Calu3 (cell line): ENCODE results near the gene HEG1. TPM values are rescaled to one million over a fixed set of nuclear protein-coding genes. Genes with fewer than 3 reads are reported as not detected.

Experiments
- BruUV-seq: library from RNA; stranded (reverse); fragments of 400-500 nt; replicated peaks from 2 replicates; lab custom pipeline; 2021; lab: Mats Ljungman, UMichigan
- CTCF ChIA-PET: fragments of 300-600 bp; sonication (Branson Sonifier 250); formaldehyde crosslinking; loops from one replicate; lab custom pipeline; 2022; ENCODE audit warnings: antibody characterized with exemption; lab: Charles Lee
- DNase-seq: peaks from one replicate; pipeline ENCODE4 v3.0.0; 2022
- H3K27ac Mint-ChIP-seq: one replicate; pipeline ENCODE4 v1.8.0; 2022; ENCODE audit warnings: mixed read lengths; ENCODE audit not compliant: unreplicated experiment
- H3K27me3 Mint-ChIP-seq: one replicate; pipeline ENCODE4 v1.8.0; 2022; ENCODE audit warnings: mixed read lengths; ENCODE audit not compliant: unreplicated experiment
- H3K36me3 Mint-ChIP-seq: one replicate; pipeline ENCODE4 v1.8.0; 2022; ENCODE audit warnings: mild to moderate bottlenecking, moderate library complexity, mixed read lengths; ENCODE audit not compliant: insufficient read depth, unreplicated experiment
- H3K4me1 Mint-ChIP-seq: one replicate; pipeline ENCODE4 v1.8.0; 2022; ENCODE audit warnings: mild to moderate bottlenecking, low read depth, mixed read lengths; ENCODE audit not compliant: unreplicated experiment
- H3K4me3 Mint-ChIP-seq: one replicate; pipeline ENCODE4 v1.8.0; 2022; ENCODE audit warnings: mild to moderate bottlenecking, low read depth, moderate library complexity, mixed read lengths; ENCODE audit not compliant: unreplicated experiment
- H3K9me3 Mint-ChIP-seq: one replicate; pipeline ENCODE4 v1.8.0; 2022; ENCODE audit warnings: low read depth, mixed read lengths; ENCODE audit not compliant: unreplicated experiment
- intact Hi-C: fragments of 100-400 bp; cut with micrococcal nuclease; formaldehyde crosslinking; loops from one replicate; pipeline ENCODE4 v1.10.0; 2022; ENCODE audit not compliant: unreplicated experiment
- total RNA-seq: library from RNA; stranded (reverse); gene quantifications from 2 replicates; pipeline ENCODE4 v1.2.3, GENCODE V29; 2022
- TF ChIP-seq, protein P1 (sequence below): fragments of 200-600 bp; IDR thresholded peaks from one replicate; pipeline ENCODE4 v1.8.0; 2022; ENCODE audit warnings: antibody characterized with exemption; ENCODE audit not compliant: unreplicated experiment

HEG1 gene
- total RNA-seq, 1 experiment from 2014 or later: 0.97 TPM

DNA sequence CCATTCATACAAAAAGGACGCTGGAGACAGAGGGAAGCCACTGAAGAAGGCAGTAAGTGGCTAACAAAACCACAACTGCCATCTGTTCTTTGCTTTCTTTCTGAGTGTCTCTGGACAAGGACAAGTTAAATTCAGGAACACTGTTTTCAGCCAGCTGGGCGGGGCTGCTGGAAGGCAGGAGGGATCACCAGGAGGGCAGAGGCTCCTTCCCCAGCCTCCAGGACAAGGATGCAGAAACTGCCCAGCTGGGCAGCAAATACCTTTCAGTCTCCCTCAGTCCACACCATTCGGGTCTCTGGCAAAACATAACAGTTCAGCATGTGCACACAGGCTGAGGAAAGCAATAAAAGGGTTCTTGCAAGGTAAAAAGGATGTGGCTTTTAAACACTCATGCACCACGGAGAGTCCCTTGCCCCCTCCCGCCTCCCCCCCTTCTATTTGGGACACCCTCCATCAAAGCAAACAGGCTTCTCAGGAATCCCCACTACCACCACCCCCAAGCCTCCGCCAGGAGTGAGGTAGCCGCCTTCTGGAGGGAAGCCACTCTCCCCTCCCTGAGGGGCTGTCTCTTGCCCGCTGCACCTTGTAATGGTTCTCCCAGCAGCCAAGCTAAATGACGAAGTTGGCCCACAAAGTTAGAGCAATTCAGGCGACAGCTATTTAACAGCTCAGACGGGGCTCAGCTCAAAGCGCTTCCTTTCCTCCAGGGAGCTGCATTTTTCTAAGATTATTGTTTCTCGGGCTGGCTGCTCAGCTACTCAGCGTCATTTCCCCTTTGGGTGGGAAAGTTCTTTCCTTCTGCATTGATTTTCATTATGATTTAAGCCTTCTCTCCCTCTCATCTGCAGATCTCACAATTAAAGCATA lies 3.8 kb downstream of the HEG1 start:
- BruUV-seq: no TSS peak
- Mint-ChIP-seq H3K36me3 (peaks cover 6% of the 10 kb centered on the region), H3K4me3 (no peak overlapping the region), H3K27ac (no peak overlapping the region), H3K9me3 (no peaks in the 10 kb centered on the region), H3K27me3 (peaks cover 89% of the 10 kb centered on the region), H3K4me1 (peaks cover 10% of the 10 kb centered on the region)
- TF ChIP-seq, protein P1, sequence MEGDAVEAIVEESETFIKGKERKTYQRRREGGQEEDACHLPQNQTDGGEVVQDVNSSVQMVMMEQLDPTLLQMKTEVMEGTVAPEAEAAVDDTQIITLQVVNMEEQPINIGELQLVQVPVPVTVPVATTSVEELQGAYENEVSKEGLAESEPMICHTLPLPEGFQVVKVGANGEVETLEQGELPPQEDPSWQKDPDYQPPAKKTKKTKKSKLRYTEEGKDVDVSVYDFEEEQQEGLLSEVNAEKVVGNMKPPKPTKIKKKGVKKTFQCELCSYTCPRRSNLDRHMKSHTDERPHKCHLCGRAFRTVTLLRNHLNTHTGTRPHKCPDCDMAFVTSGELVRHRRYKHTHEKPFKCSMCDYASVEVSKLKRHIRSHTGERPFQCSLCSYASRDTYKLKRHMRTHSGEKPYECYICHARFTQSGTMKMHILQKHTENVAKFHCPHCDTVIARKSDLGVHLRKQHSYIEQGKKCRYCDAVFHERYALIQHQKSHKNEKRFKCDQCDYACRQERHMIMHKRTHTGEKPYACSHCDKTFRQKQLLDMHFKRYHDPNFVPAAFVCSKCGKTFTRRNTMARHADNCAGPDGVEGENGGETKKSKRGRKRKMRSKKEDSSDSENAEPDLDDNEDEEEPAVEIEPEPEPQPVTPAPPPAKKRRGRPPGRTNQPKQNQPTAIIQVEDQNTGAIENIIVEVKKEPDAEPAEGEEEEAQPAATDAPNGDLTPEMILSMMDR: no peak
- intact Hi-C loops: loop anchor here (10.0 kb wide), 1 partner anchor 127 kb away; no protein-coding TSS in a partner anchor
- DNase-seq: no peak
- CTCF ChIA-PET: interaction anchor here (0.6 kb wide), 1 partner anchor 213 kb away, joined by 4 read pairs; no protein-coding TSS in a partner anchor

DNA sequence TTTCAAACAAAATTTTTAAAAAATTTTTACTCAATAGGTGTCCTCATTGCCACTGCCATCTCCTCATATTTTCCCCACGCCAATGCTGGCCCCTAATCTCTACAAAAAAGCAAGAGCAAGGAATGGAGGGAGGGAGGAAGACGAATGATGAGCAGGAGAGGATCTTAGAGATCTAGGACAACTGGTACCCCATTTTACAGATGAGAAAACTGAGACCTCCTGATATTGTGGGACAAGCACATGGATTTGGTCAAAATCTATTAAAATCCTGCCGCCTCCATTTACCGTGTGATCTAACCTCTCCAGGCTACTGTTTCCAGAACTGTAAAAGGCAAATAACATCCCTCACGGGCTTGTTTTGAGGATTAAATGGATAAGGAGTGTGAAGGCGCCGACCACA lies 4.6 kb downstream of the HEG1 start:
- no TSS peak for BruUV-seq
- Mint-ChIP-seq H3K27me3 (peaks cover 84% of the 10 kb centered on the region), H3K4me1 (peaks cover 10% of the 10 kb centered on the region)

DNA sequence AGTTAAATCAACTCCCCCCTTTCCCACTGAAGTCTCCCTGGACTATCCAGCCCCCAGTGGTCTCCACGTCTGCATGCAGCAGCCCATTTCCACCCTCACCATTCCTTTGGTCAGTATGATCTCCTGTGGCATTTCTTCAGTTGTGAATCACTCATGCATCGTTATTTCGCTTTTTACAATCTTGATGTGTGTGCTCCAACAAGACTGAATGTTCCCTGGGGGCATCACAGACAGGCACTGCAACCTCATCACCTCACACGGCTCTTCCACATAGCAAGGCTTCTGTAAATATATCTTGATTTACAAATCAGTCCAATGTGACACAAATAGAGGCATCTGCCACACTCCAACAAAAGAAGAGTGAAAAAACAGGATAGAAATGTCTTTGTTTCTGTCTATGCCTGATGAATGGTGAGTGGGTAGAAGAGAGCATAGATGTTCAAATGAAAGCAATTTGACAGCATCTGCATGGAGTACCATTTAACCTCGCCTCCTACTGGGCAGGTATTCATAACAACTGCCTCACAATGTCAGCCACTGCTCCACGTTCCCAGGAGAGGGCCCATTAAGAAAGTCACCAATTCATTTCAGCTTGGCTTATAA lies 5.2 kb downstream of the HEG1 start:
- no peaks in the 10 kb centered on the region for H3K9me3 Mint-ChIP-seq
- CTCF ChIA-PET: no interaction called here
- peaks cover 10% of the 10 kb centered on the region for H3K4me1 Mint-ChIP-seq
- DNase-seq: no peak
- no peak overlapping the region for H3K27ac Mint-ChIP-seq
- peaks cover 84% of the 10 kb centered on the region for H3K27me3 Mint-ChIP-seq
- H3K4me3 Mint-ChIP-seq: no peak overlapping the region
- TF ChIP-seq, protein P1: no peak
- intact Hi-C loops: loop anchor here (10.0 kb wide), 1 partner anchor 126 kb away; no protein-coding TSS in a partner anchor
- peaks cover 6% of the 10 kb centered on the region for H3K36me3 Mint-ChIP-seq
- BruUV-seq: no TSS peak

More for the DNA sequence above, 4.6 kb downstream of the HEG1 start:
- H3K27ac Mint-ChIP-seq: no peak overlapping the region
- no peak overlapping the region for H3K4me3 Mint-ChIP-seq
- intact Hi-C loops: loop anchor here (10.0 kb wide), 1 partner anchor 126 kb away; no protein-coding TSS in a partner anchor
- TF ChIP-seq, protein P1: no peak
- H3K36me3 Mint-ChIP-seq: peaks cover 6% of the 10 kb centered on the region
- no peak for DNase-seq
- CTCF ChIA-PET: no interaction called here
- no peaks in the 10 kb centered on the region for H3K9me3 Mint-ChIP-seq

DNA sequence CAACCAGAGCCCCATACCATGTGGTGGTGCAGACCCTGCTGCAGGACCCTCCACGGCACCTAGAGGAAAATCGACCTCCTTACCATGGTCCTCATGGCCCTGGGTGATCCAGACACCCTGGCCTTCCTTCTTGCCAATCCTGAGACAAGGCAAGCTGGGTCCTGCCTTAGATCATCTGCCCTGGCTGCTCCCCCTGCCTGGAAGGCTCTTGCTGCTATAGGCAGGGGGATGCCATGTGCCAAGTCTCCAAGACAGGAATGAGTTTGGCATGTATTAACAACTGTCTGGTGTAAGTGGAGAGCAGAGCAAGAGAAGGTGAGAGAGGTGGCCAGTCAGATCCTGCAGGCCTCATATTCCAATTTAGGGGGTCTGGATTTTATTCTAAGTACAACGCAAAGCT lies 7.5 kb downstream of the HEG1 start:
- H3K4me3 Mint-ChIP-seq: no peak overlapping the region
- H3K9me3 Mint-ChIP-seq: no peaks in the 10 kb centered on the region
- H3K4me1 Mint-ChIP-seq: no peaks in the 10 kb centered on the region
- intact Hi-C loops: no loop called here
- no peak for DNase-seq
- TF ChIP-seq, protein P1: no peak
- H3K27me3 Mint-ChIP-seq: peaks cover 62% of the 10 kb centered on the region
- H3K36me3 Mint-ChIP-seq: no peaks in the 10 kb centered on the region
- no TSS peak for BruUV-seq
- CTCF ChIA-PET: no interaction called here
- H3K27ac Mint-ChIP-seq: no peak overlapping the region
